HEK293 (cell line): ENCODE data around the gene ADCY10.

Experiments
- KLF7 ChIP-seq: fragments of 450-650 bp; formaldehyde crosslinking; IDR thresholded peaks from 2 replicates; pipeline ENCODE4 v1.5.1; 2016; ENCODE audit warnings: missing biosample characterization, missing genetic modification characterization, borderline replicate concordance
- TCF7L2 ChIP-seq: IDR thresholded peaks from 2 replicates; pipeline ENCODE4 v1.6.1; 2011; ENCODE audit warnings: low read depth, mild to moderate bottlenecking, inconsistent platforms, low read length, moderate library complexity, borderline replicate concordance
- ZNF274 ChIP-seq, 2 experiments: fragments of 200-500 bp in 1 of 2; fragments of 450-650 bp in 1 of 2; sonication (Bioruptor generic) in 1 of 2; formaldehyde crosslinking in 1 of 2; IDR thresholded peaks; 2 replicates each; pipeline versions ENCODE4 v1.5.1 to v1.6.1; 2014 to 2016; ENCODE audit warnings: borderline replicate concordance in 1 of 2, inconsistent platforms in 1 of 2, low read length in 1 of 2, missing biosample characterization in 1 of 2, missing genetic modification characterization in 1 of 2
- ZNF426 ChIP-seq: fragments of 450-650 bp; formaldehyde crosslinking; IDR thresholded peaks from 2 replicates; pipeline ENCODE4 v1.5.1; 2017; ENCODE audit warnings: missing biosample characterization, missing genetic modification characterization, mild to moderate bottlenecking, inconsistent platforms, moderate library complexity

- no peak for TF ChIP-seq ZNF274 (IDR thresholded peaks at IDR 0.05; ENCODE audit: low read length)
- no peak for TF ChIP-seq ZNF274 (tag by site-specific recombination; IDR thresholded peaks at IDR 0.05; ENCODE audit: borderline replicate concordance)
- TF ChIP-seq KLF7 = peak; percentile 72; the same call in 1 of the 2 replicates
- no peak for TF ChIP-seq TCF7L2
- no peak for TF ChIP-seq ZNF426
Observed at GRCh38 chr1:167926486-167926997, 12.6 kb upstream of the ADCY10 start.
